Measurements from ENCODE around the gene JAKMIP3. TPM values are rescaled to one million over a fixed set of nuclear protein-coding genes. Genes with fewer than 3 reads are reported as not detected.

JAKMIP3 gene
- polyA plus RNA-seq, 2 of the 4 experiments (the other 2 are of a cell fraction): 3.1 to 4.1 TPM

DNA sequence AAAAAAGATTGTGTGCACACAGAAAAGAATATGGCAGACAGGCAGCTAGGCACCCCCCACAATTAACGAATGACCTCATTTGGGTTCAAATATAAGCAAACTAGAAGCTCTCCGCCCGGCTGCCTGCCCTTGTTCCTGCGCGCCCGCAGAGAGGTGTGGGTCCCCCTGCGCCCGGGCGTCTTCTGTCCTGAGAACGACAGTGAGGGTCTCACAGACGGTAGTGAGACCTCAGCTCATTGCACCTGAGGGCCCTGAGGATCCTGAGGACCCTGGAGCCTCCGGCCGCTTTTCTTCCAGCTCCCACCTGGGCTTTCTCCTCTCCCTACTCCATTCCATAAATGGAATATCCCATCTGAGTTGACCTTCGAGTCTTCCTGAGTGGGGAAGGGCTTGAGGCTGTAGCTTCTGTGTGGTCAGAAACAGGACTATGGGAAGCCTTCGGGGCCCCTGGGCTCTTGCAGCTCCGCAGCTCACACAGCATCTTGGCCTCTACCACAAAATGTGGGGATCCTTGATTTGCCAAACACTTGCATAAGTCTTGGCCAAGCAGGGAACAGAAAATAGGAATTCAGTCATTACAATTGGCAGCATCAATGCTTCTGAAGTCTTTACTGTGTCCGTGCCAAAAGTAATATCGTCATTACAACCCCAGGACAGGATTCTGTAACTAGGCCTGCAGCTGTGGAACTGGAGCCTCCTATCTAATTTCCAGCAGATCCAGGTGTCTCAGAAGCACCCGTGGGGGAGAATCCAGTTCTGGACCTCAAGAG, 43.8 kb downstream of the JAKMIP3 start:
- ChIA-PET POLR2A (no interaction called here), CTCF (interaction anchor here (1.5 to 2.3 kb wide), 3 partner anchors 11 to 37 kb away, joined by 3 to 14 read pairs (median 5); no protein-coding TSS in a partner anchor)
- WGBS (ENCODE audit: missing lambda C conversion rate): 94% methylated on average over 19 of the region's 19 CpGs

DNA sequence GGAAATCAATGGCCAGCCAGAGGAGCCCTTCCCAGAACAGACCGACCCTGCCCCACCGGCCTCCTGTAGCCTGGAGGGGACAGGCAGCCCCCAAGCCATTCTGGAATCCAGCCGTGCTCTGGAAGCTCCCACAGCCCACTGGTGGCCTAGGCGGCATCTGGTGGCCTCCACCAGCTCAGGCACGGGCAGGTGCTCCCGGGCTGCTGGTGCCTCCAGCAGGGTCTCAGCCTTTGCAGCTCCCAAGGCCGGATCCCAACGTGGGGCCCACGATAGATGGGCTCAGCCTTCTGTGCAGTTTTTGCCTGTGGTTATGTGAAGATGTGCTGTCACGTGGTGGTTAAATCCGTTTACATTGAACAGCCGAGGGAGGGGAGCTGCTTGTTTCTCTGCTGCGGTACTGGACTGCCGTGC, 44.4 kb downstream of the JAKMIP3 start:
- H3K4me2 ChIP-seq: no peak overlapping the region
- TF ChIP-seq, protein P1, sequence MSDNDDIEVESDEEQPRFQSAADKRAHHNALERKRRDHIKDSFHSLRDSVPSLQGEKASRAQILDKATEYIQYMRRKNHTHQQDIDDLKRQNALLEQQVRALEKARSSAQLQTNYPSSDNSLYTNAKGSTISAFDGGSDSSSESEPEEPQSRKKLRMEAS (IDR thresholded peaks at IDR 0.05): no peak
- TF ChIP-seq POLR2A (IDR thresholded peaks at IDR 0.05; ENCODE audit: low read length): no peak
- no peak for TF ChIP-seq SREBF2 (IDR thresholded peaks at IDR 0.05)
- no peak for TF ChIP-seq TFCP2L1 (CRISPR knock-in tag; IDR thresholded peaks at IDR 0.05)
- no peak for TF ChIP-seq ZFP36 (IDR thresholded peaks at IDR 0.05; ENCODE audit: borderline replicate concordance, partially characterized antibody)
- TF ChIP-seq, protein P2, sequence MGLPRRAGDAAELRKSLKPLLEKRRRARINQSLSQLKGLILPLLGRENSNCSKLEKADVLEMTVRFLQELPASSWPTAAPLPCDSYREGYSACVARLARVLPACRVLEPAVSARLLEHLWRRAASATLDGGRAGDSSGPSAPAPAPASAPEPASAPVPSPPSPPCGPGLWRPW (IDR thresholded peaks at IDR 0.05): no peak
- TF ChIP-seq E2F6 (IDR thresholded peaks at IDR 0.05; ENCODE audit: borderline replicate concordance, low read depth): no peak
- TF ChIP-seq FOSB (CRISPR knock-in tag; IDR thresholded peaks at IDR 0.05): no peak
- TF ChIP-seq FOSL2 (IDR thresholded peaks at IDR 0.05): no peak
- TF ChIP-seq FOSL2 (CRISPR knock-in tag; IDR thresholded peaks at IDR 0.05): no peak
- TF ChIP-seq, protein P3, sequence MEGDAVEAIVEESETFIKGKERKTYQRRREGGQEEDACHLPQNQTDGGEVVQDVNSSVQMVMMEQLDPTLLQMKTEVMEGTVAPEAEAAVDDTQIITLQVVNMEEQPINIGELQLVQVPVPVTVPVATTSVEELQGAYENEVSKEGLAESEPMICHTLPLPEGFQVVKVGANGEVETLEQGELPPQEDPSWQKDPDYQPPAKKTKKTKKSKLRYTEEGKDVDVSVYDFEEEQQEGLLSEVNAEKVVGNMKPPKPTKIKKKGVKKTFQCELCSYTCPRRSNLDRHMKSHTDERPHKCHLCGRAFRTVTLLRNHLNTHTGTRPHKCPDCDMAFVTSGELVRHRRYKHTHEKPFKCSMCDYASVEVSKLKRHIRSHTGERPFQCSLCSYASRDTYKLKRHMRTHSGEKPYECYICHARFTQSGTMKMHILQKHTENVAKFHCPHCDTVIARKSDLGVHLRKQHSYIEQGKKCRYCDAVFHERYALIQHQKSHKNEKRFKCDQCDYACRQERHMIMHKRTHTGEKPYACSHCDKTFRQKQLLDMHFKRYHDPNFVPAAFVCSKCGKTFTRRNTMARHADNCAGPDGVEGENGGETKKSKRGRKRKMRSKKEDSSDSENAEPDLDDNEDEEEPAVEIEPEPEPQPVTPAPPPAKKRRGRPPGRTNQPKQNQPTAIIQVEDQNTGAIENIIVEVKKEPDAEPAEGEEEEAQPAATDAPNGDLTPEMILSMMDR (IDR thresholded peaks at IDR 0.05): no peak
- TF ChIP-seq NR3C1 (IDR thresholded peaks at IDR 0.05): no peak
- no peak for TF ChIP-seq ELK1 (IDR thresholded peaks at IDR 0.05; ENCODE audit: low read depth, low read length)
- no peak overlapping the region for H3K4me3 ChIP-seq
- ChIA-PET POLR2A (no interaction called here), CTCF (interaction anchor here (1.5 to 2.8 kb wide), 4 partner anchors 8 to 37 kb away, joined by 3 to 14 read pairs (median 6); no protein-coding TSS in a partner anchor)
- FAIRE-seq: no peak
- no peak overlapping the region for H3K27ac ChIP-seq
- H3K9me3 ChIP-seq: no peaks in the 10 kb centered on the region
- DNase-seq (ENCODE audit: low read depth in 1 of 2, low spot score in 1 of 2): no peak
- 95% methylated on average over 13 of the region's 14 CpGs for WGBS (ENCODE audit: missing lambda C conversion rate)
- H3K4me1 ChIP-seq: no peaks in the 10 kb centered on the region
- no peak for ATAC-seq

More for the DNA sequence above, 43.8 kb downstream of the JAKMIP3 start:
- no peak overlapping the region for H3K4me2 ChIP-seq
- no peaks in the 10 kb centered on the region for H3K9me3 ChIP-seq
- no peak overlapping the region for H3K4me3 ChIP-seq
- no peak for DNase-seq (ENCODE audit: low read depth in 1 of 2, low spot score in 1 of 2)
- no peak for ATAC-seq
- FAIRE-seq: no peak
- H3K27ac ChIP-seq: no peak overlapping the region
- TF ChIP-seq HDAC2 (IDR thresholded peaks at IDR 0.05): no peak
- H3K4me1 ChIP-seq: no peaks in the 10 kb centered on the region

- Histone ChIP-seq H3K4me2 (no peak overlapping the region), H3K9me3 (no peaks in the 10 kb centered on the region), H3K4me3 (no peak overlapping the region), H3K27ac (no peak overlapping the region), H3K4me1 (no peaks in the 10 kb centered on the region)
- no peak for ATAC-seq
- no peak for FAIRE-seq
- CTCF ChIA-PET: interaction anchor here (1.5 to 2.8 kb wide), 3 partner anchors 9 to 36 kb away, joined by 3 to 14 read pairs (median 7); no protein-coding TSS in a partner anchor
- POLR2A ChIA-PET: no interaction called here
- DNase-seq (ENCODE audit: low read depth in 1 of 2, low spot score in 1 of 2): no peak
- TF ChIP-seq SREBF2 (IDR thresholded peaks at IDR 0.05) (no peak), SMC3 (IDR thresholded peaks at IDR 0.05) (no peak), HOXA7 (CRISPR knock-in tag; IDR thresholded peaks at IDR 0.05) (no peak), CHD4 (IDR thresholded peaks at IDR 0.05; ENCODE audit: borderline replicate concordance) (no peak)
- TF ChIP-seq, protein P4, sequence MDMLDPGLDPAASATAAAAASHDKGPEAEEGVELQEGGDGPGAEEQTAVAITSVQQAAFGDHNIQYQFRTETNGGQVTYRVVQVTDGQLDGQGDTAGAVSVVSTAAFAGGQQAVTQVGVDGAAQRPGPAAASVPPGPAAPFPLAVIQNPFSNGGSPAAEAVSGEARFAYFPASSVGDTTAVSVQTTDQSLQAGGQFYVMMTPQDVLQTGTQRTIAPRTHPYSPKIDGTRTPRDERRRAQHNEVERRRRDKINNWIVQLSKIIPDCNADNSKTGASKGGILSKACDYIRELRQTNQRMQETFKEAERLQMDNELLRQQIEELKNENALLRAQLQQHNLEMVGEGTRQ (IDR thresholded peaks at IDR 0.05): no peak
- 92% methylated on average over 12 of the region's 14 CpGs for WGBS (ENCODE audit: missing lambda C conversion rate)
These were observed 45.0 kb downstream of the JAKMIP3 start for GRCh38 chr10:132110713-132111112.
